ENCODE data around the gene QPCTL. TPM values are rescaled to one million over a fixed set of nuclear protein-coding genes. Genes with fewer than 3 reads are reported as not detected.

The QPCTL gene
- total RNA-seq, 4 donors from 2014 or later: 0.80 to 1.4 (median 0.97) TPM

- no peak within 1 kb of the TSS for H3K27ac ChIP-seq
- no peak within 1 kb of the TSS for H3K4me3 ChIP-seq
- TF ChIP-seq CTCF (IDR thresholded peaks at IDR 0.05 in 4 of 5, conservative IDR thresholded peaks at IDR 0.05 in 1 of 5) (no peak), POLR2A (IDR thresholded peaks at IDR 0.05) (no peak)
- intact Hi-C loops (cut with DNase I; ENCODE audit: low total_unique reads): loop anchor here (5.0 kb wide), 1 partner anchor 34 kb away; the partner anchor contains the start of gene SIX5
- H3K36me3 ChIP-seq: no peaks in the 10 kb centered on the region
- in situ Hi-C loops (cut with MboI; ENCODE audit: low sequenced_read_pairs in 4 of 4): no loop called here
- DNase-seq (no peak), ATAC-seq (no peak)
- no peaks in the 10 kb centered on the region for H3K9me3 ChIP-seq
- H3K27me3 ChIP-seq: no peaks in the 10 kb centered on the region
- H3K4me1 ChIP-seq: peaks cover 9 to 10% of the 10 kb centered on the region in 2 donors
These were observed 40.8 kb downstream of the QPCTL start, which contains the start of gene MEIOSIN for GRCh38 chr19:45733160-45733810. Gene MEIOSIN (plus strand): TSS chr19:45733439. CDS start chr19:45735377, 1,938 bp downstream.

DNA sequence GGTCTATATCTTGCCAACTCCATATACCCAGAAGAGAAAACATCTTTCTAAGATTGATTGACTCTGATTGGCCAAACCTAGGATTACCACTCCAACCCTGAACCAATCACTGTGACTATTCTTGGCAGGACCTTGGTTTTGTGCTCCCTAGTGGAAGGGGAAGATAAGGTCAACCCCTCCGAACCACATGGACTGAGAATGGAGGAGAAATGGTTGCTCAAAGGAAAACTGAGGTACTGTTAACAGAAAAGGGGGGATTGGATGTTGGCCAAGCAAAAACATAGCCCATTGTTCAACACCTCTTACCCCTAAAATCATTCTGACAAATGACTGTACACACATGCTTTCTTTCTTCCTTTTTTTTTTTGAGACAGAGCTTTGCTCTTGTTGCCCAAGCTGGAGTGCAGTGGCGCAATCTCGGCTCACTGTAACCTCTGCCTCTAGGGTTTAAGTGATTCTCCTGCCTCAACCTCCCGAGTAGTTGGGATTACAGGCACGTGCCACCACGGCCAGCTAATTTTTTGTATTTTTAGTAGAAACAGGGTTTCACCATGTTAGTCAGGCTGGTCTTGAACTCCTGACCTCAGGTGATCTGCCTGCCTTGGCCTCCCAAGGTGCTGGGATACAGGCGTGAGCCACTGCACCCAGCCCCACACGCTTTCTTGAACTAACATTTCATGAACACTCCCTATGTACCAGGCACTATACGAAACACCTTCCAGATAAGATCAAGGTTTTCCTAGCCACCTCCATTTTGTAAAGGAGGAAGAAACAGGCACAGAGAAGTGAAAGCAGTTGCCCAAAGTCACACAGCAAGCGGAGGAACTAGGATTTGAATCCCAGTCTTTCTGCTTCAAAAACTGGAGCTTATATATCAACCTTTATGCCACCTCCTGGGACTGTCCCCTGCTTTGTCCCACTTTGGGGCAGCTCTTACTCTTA lies 47.3 kb downstream of the QPCTL start:
- no peak for DNase-seq
- H3K27ac ChIP-seq: no peak overlapping the region
- no peaks in the 10 kb centered on the region for H3K9me3 ChIP-seq
- intact Hi-C loops (cut with DNase I; ENCODE audit: low total_unique reads) (no loop called here), in situ Hi-C loops (cut with MboI; ENCODE audit: low sequenced_read_pairs in 4 of 4) (no loop called here)
- TF ChIP-seq CTCF (IDR thresholded peaks at IDR 0.05 in 4 of 5, conservative IDR thresholded peaks at IDR 0.05 in 1 of 5) (no peak), POLR2A (IDR thresholded peaks at IDR 0.05) (no peak)
- H3K4me3 ChIP-seq: no peak overlapping the region
- no peaks in the 10 kb centered on the region for H3K36me3 ChIP-seq
- no peaks in the 10 kb centered on the region for H3K27me3 ChIP-seq
- ATAC-seq: no peak
- H3K4me1 ChIP-seq: no peaks in the 10 kb centered on the region

- no peaks in the 10 kb centered on the region for H3K27me3 ChIP-seq
- no peak for TF ChIP-seq POLR2A (IDR thresholded peaks at IDR 0.05)
- no peak for TF ChIP-seq CTCF (IDR thresholded peaks at IDR 0.05 in 4 of 5, conservative IDR thresholded peaks at IDR 0.05 in 1 of 5)
- intact Hi-C loops (cut with DNase I; ENCODE audit: low total_unique reads): no loop called here
- H3K9me3 ChIP-seq: no peaks in the 10 kb centered on the region
- H3K27ac ChIP-seq: no peak overlapping the region
- no peaks in the 10 kb centered on the region for H3K4me1 ChIP-seq
- no peaks in the 10 kb centered on the region for H3K36me3 ChIP-seq
- DNase-seq (no peak), ATAC-seq (no peak)
- no peak overlapping the region for H3K4me3 ChIP-seq
- in situ Hi-C loops (cut with MboI; ENCODE audit: low sequenced_read_pairs in 4 of 4): no loop called here
These were observed 50.5 kb downstream of the QPCTL start for GRCh38 chr19:45742969-45743368.

DNA sequence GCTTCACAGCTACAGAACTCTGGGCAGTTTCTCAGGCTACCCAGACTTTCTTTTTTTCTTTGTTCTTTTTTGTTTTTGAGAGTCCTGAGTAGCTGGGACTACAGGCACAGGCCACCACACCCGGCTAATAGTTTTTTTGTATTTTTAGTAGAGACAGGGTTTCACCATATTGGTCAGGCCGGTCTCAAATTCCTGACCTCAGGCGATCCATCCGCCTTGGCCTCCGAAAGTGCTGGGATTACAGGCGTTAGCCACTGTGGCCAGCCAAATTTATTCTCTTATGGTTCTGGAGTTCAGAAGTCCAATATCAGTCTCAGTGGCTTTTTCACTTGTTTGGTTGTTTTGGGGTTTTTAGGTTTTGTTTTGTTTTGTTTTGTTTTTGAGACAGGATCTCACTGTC lies 53.1 kb downstream of the QPCTL start:
- Histone ChIP-seq H3K4me1 (no peaks in the 10 kb centered on the region), H3K27me3 (no peaks in the 10 kb centered on the region), H3K36me3 (no peaks in the 10 kb centered on the region), H3K9me3 (no peaks in the 10 kb centered on the region), H3K4me3 (no peak overlapping the region), H3K27ac (no peak overlapping the region)
- no peak for ATAC-seq
- in situ Hi-C loops (cut with MboI; ENCODE audit: low sequenced_read_pairs in 4 of 4) (no loop called here), intact Hi-C loops (cut with DNase I; ENCODE audit: low total_unique reads) (no loop called here)
- no peak for DNase-seq
- no peak for TF ChIP-seq POLR2A (IDR thresholded peaks at IDR 0.05)
- no peak for TF ChIP-seq CTCF (IDR thresholded peaks at IDR 0.05 in 4 of 5, conservative IDR thresholded peaks at IDR 0.05 in 1 of 5)
